Suppressor macrophage treated with lipopolysaccharide for 1 hour (primary cell): ENCODE measurements around the gene SNRPA.
"Not testable (repeated sequence)": the region's sequence is repeated elsewhere in the genome, so short reads cannot be mapped to it uniquely, and the experiment has no call there.

Experiments used
- DNase-seq, 3 donors: peaks; one replicate each; pipeline ENCODE4 v3.0.0-alpha.2; 2020 to 2022

SNRPA gene

GRCh38 chr19:40747536-40747935 is 3.5 kb upstream of the SNRPA start:
- no peak for DNase-seq

GRCh38 chr19:40750058-40750873 is 737 bp upstream of the SNRPA start, which contains the start of gene ACTMAP:
ACTMAP (minus strand) TSS chr19:40750477; CDS start chr19:40749803, 674 bp downstream.
- peak; percentile 99 to 100 (median 100) for DNase-seq

GRCh38 chr19:40752257-40752781 is 1.3 kb downstream of the SNRPA start:
- peak in 2 of 3 donors; percentile 25 to 30 for DNase-seq

GRCh38 chr19:40754611-40755247 is 3.7 kb downstream of the SNRPA start:
- DNase-seq, result peak; percentile 82 to 85 (median 83)

- DNase-seq, result peak in 2 of 3 donors; percentile 20 to 27
Measured at GRCh38 chr19:40755248-40755624, 4.2 kb downstream of the SNRPA start.

- no peak for DNase-seq
Measured at GRCh38 chr19:40755791-40756190, 4.8 kb downstream of the SNRPA start.

GRCh38 chr19:40756502-40757110 is 5.6 kb downstream of the SNRPA start:
- no peak for DNase-seq

- no peak for DNase-seq
Measured at GRCh38 chr19:40758491-40758890, 7.5 kb downstream of the SNRPA start.

GRCh38 chr19:40759352-40759751 is 8.3 kb downstream of the SNRPA start:
- no peak for DNase-seq

- no peak for DNase-seq
Measured at GRCh38 chr19:40762754-40763470, 11.9 kb downstream of the SNRPA start.

GRCh38 chr19:40763526-40763925 is 12.5 kb downstream of the SNRPA start:
- DNase-seq, result no peak

GRCh38 chr19:40763963-40764362 is 13.0 kb downstream of the SNRPA start:
- no peak for DNase-seq

- not testable (repeated sequence) for DNase-seq
Measured at GRCh38 chr19:40766385-40766784, 15.4 kb downstream of the SNRPA start.

- DNase-seq, result peak in 1 of 3 donors; percentile 52
Measured at GRCh38 chr19:40768869-40769268, 17.9 kb downstream of the SNRPA start.

GRCh38 chr19:40771101-40771862 is 20.3 kb downstream of the SNRPA start:
- peak in 1 of 3 donors; percentile 23 for DNase-seq

GRCh38 chr19:40774916-40775631 is 24.1 kb downstream of the SNRPA start, which contains the start of gene MIA:
MIA (plus strand) TSS chr19:40775521; CDS start chr19:40775543, 22 bp downstream.
- no peak for DNase-seq

- no peak for DNase-seq
Measured at GRCh38 chr19:40775632-40776022, 24.6 kb downstream of the SNRPA start.

GRCh38 chr19:40776364-40776763 is 25.4 kb downstream of the SNRPA start:
- no peak for DNase-seq

- DNase-seq, result peak; percentile 93 to 97 (median 95)
Measured at GRCh38 chr19:40776932-40777644, 26.1 kb downstream of the SNRPA start.

GRCh38 chr19:40777645-40777936 is 26.6 kb downstream of the SNRPA start:
- DNase-seq, result no peak
